WTC11 (cell line): ENCODE results near the gene TKFC. TPM values are rescaled to one million over a fixed set of nuclear protein-coding genes. Genes with fewer than 3 reads are reported as not detected.
A peak's percentile ranks its signal among the peaks of the same experiment; 100 is the strongest.

Source experiments
- ATAC-seq: fragments of 200-7000 bp; cut with Tn5 transposase; 2 replicates; pipeline ENCODE4 v1.10.0; 2021; ENCODE audit warnings: mild to moderate bottlenecking, moderate library complexity
- CTCF ChIA-PET: fragments of 300-600 bp; sonication (Branson Sonifier 250); formaldehyde crosslinking; loops from one replicate; lab custom pipeline; 2021; ENCODE audit warnings: antibody characterized with exemption; lab: Charles Lee
- POLR2A ChIA-PET: fragments of 350-600 bp; sonication (Branson Sonifier 250); formaldehyde crosslinking; loops from one replicate; lab custom pipeline; 2021; ENCODE audit warnings: antibody characterized with exemption; lab: Charles Lee
- DNase-seq: peaks from one replicate; pipeline ENCODE4 v3.0.0; 2021; ENCODE audit warnings: low spot score
- H3K27ac Mint-ChIP-seq: 2 replicates; pipeline ENCODE4 v1.8.0; 2021; ENCODE audit warnings: mixed read lengths
- H3K27me3 Mint-ChIP-seq: 2 replicates; pipeline ENCODE4 v1.8.0; 2021; ENCODE audit warnings: low read depth, mild to moderate bottlenecking, moderate library complexity, mixed read lengths
- H3K36me3 Mint-ChIP-seq: 2 replicates; pipeline ENCODE4 v1.8.0; 2021; ENCODE audit warnings: mixed read lengths
- H3K4me1 Mint-ChIP-seq: 2 replicates; pipeline ENCODE4 v1.8.0; 2022; ENCODE audit warnings: mixed read lengths
- H3K4me3 Mint-ChIP-seq: 2 replicates; pipeline ENCODE4 v1.8.0; 2021; ENCODE audit warnings: mild to moderate bottlenecking, moderate library complexity, mixed read lengths
- H3K9me3 Mint-ChIP-seq: 2 replicates; pipeline ENCODE4 v1.8.0; 2021; ENCODE audit warnings: mixed read lengths
- ATF1 ChIP-seq: sonication (generic); formaldehyde crosslinking; IDR thresholded peaks from 2 replicates; pipeline ENCODE4 v1.8.1; 2023; ENCODE audit warnings: mild to moderate bottlenecking, moderate library complexity, missing genetic modification reagents
- ESRRA ChIP-seq: sonication (generic); formaldehyde crosslinking; IDR thresholded peaks from 2 replicates; pipeline ENCODE4 v1.8.1; 2022; ENCODE audit warnings: mild to moderate bottlenecking, missing genetic modification reagents, borderline replicate concordance
- FOXJ3 ChIP-seq: sonication (generic); formaldehyde crosslinking; IDR thresholded peaks from 2 replicates; pipeline ENCODE4 v1.9.0; 2021; ENCODE audit warnings: missing genetic modification reagents, mild to moderate bottlenecking, borderline replicate concordance
- FOXP1 ChIP-seq: sonication (generic); formaldehyde crosslinking; IDR thresholded peaks from 2 replicates; pipeline ENCODE4 v1.8.0; 2022; ENCODE audit warnings: missing genetic modification reagents, mild to moderate bottlenecking, moderate library complexity, borderline replicate concordance
- GTF2I ChIP-seq: fragments of 250-450 bp; sonication (Bioruptor Pico); conservative IDR thresholded peaks from 2 replicates; pipeline ENCODE4 v1.4.0; 2021; ENCODE audit warnings: mild to moderate bottlenecking
- HMGA2 ChIP-seq: fragments of 250-450 bp; sonication (Bioruptor Pico); IDR thresholded peaks from 2 replicates; pipeline ENCODE4 v1.4.0; 2021; ENCODE audit warnings: mild to moderate bottlenecking, moderate library complexity
- KAT7 ChIP-seq: sonication (generic); formaldehyde crosslinking; IDR thresholded peaks from 2 replicates; pipeline ENCODE4 v1.8.1; 2023; ENCODE audit warnings: missing genetic modification reagents, mild to moderate bottlenecking, borderline replicate concordance
- MXD4 ChIP-seq: fragments of 250-450 bp; sonication (Bioruptor Pico); IDR thresholded peaks from 2 replicates; pipeline ENCODE4 v1.8.0; 2021; ENCODE audit warnings: mild to moderate bottlenecking, moderate library complexity, borderline replicate concordance
- NFATC4 ChIP-seq: fragments of 250-450 bp; sonication (Bioruptor Pico); IDR thresholded peaks from 2 replicates; pipeline ENCODE4 v1.9.0; 2021; ENCODE audit warnings: mild to moderate bottlenecking
- PRRX2 ChIP-seq: fragments of 250-450 bp; sonication (Bioruptor Pico); IDR thresholded peaks from 2 replicates; pipeline ENCODE4 v1.8.0; 2021; ENCODE audit warnings: mild to moderate bottlenecking
- SOX15 ChIP-seq: fragments of 250-450 bp; sonication (Bioruptor Pico); IDR thresholded peaks from 2 replicates; pipeline ENCODE4 v1.9.0; 2021; ENCODE audit warnings: mild to moderate bottlenecking
- SP1 ChIP-seq: sonication (generic); formaldehyde crosslinking; conservative IDR thresholded peaks from 2 replicates; pipeline ENCODE4 v1.8.1; 2022; ENCODE audit warnings: missing genetic modification reagents
- TEAD1 ChIP-seq: sonication (generic); formaldehyde crosslinking; IDR thresholded peaks from 2 replicates; pipeline ENCODE4 v1.8.0; 2022; ENCODE audit warnings: mild to moderate bottlenecking, missing genetic modification reagents
- ZBTB21 ChIP-seq: sonication (generic); formaldehyde crosslinking; IDR thresholded peaks from 2 replicates; pipeline ENCODE4 v1.8.1; 2023; ENCODE audit warnings: mild to moderate bottlenecking, missing genetic modification reagents, borderline replicate concordance
- total RNA-seq: library from RNA; stranded (reverse); gene quantifications from 3 replicates; pipeline ENCODE4 v1.2.3, GENCODE V29; 2021
- TF ChIP-seq, protein P1 (sequence below): sonication (generic); formaldehyde crosslinking; IDR thresholded peaks from 2 replicates; pipeline ENCODE4 v1.8.1; 2023; ENCODE audit warnings: mild to moderate bottlenecking, missing genetic modification reagents
- TF ChIP-seq, protein P2 (sequence below): sonication (generic); formaldehyde crosslinking; IDR thresholded peaks from 2 replicates; pipeline ENCODE4 v1.8.1; 2022; ENCODE audit warnings: low read depth, missing genetic modification reagents, borderline replicate concordance
- TF ChIP-seq, protein P3 (sequence below): sonication (generic); formaldehyde crosslinking; IDR thresholded peaks from 2 replicates; pipeline ENCODE4 v1.8.1; 2023; ENCODE audit warnings: mild to moderate bottlenecking, missing genetic modification reagents, borderline replicate concordance
- TF ChIP-seq, protein P4 (sequence below): sonication (generic); formaldehyde crosslinking; IDR thresholded peaks from 2 replicates; pipeline ENCODE4 v1.8.1; 2023; ENCODE audit warnings: mild to moderate bottlenecking, missing genetic modification reagents
- TF ChIP-seq, protein P5 (sequence below): sonication (generic); formaldehyde crosslinking; IDR thresholded peaks from 2 replicates; pipeline ENCODE4 v1.8.1; 2022; ENCODE audit warnings: mild to moderate bottlenecking, moderate library complexity, missing genetic modification reagents
- TF ChIP-seq, protein P6 (sequence below): sonication (generic); formaldehyde crosslinking; IDR thresholded peaks from 2 replicates; pipeline ENCODE4 v1.8.1; 2022; ENCODE audit warnings: mild to moderate bottlenecking, missing genetic modification reagents, moderate library complexity, borderline replicate concordance
- TF ChIP-seq, protein P7 (sequence below): fragments of 250-450 bp; sonication (Bioruptor Pico); conservative IDR thresholded peaks from 2 replicates; pipeline ENCODE4 v1.9.0; 2021; ENCODE audit warnings: mild to moderate bottlenecking

TKFC gene
- total RNA-seq, 1 experiment from 2014 or later: 86.8 TPM

DNA sequence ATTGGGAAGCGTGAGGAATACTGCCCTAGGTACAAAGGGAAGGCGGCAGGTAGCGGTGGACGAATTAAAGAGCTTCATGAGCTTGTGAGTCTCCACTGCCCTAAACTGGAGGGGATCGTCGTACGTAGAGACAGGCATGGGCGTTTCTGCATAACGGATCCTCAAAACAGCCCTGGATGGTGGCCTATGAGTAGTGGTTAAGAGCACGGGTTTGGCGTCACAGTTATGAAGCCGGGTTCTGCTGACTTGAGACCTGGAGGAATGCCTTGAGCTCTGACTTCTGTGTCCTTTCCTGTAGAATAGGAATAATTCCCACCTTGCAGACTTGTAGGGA, 29.5 kb downstream of the TKFC start (continued):
- TF ChIP-seq KAT7 (CRISPR knock-in tag) (no peak), FOXJ3 (CRISPR knock-in tag) (no peak), TEAD1 (CRISPR knock-in tag) (no peak)
- TF ChIP-seq, protein P1, sequence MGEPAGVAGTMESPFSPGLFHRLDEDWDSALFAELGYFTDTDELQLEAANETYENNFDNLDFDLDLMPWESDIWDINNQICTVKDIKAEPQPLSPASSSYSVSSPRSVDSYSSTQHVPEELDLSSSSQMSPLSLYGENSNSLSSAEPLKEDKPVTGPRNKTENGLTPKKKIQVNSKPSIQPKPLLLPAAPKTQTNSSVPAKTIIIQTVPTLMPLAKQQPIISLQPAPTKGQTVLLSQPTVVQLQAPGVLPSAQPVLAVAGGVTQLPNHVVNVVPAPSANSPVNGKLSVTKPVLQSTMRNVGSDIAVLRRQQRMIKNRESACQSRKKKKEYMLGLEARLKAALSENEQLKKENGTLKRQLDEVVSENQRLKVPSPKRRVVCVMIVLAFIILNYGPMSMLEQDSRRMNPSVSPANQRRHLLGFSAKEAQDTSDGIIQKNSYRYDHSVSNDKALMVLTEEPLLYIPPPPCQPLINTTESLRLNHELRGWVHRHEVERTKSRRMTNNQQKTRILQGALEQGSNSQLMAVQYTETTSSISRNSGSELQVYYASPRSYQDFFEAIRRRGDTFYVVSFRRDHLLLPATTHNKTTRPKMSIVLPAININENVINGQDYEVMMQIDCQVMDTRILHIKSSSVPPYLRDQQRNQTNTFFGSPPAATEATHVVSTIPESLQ (CRISPR knock-in tag): no peak

DNA sequence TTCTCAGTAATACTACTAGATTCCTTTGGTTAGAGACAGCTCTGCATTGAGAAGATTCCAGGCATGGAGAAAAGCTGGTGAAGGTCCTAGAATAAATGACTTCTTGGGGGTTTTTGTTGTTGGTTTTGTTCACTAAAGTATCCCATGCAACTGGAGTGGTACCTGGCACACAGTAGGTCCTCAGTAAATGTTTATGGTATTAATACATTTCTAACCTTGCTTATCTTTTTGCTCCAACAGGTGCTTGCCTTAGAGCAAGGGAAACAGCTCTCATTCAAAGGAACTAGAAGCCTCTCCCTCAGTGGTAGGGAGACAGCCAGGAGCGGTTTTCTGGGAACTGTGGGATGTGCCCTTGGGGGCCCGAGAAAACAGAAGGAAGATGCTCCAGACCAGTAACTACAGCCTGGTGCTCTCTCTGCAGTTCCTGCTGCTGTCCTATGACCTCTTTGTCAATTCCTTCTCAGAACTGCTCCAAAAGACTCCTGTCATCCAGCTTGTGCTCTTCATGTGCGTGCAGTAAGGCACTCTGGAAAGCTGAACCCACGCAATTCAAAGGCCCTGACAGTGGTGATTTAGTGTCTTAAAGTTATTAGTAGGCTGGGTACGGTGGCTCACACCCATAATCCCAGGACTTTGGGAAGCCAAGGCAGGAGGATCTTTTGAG, 31.1 kb downstream of the TKFC start:
- TF ChIP-seq, protein P2, sequence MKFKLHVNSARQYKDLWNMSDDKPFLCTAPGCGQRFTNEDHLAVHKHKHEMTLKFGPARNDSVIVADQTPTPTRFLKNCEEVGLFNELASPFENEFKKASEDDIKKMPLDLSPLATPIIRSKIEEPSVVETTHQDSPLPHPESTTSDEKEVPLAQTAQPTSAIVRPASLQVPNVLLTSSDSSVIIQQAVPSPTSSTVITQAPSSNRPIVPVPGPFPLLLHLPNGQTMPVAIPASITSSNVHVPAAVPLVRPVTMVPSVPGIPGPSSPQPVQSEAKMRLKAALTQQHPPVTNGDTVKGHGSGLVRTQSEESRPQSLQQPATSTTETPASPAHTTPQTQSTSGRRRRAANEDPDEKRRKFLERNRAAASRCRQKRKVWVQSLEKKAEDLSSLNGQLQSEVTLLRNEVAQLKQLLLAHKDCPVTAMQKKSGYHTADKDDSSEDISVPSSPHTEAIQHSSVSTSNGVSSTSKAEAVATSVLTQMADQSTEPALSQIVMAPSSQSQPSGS: no peak
- TF ChIP-seq ZBTB21 (no peak), SP1 (no peak), MXD4 (CRISPR knock-in tag) (no peak), TEAD1 (CRISPR knock-in tag) (no peak), SOX15 (CRISPR knock-in tag) (no peak), ATF1 (CRISPR knock-in tag) (no peak), GTF2I (CRISPR knock-in tag) (no peak), HMGA2 (CRISPR knock-in tag) (no peak)
- TF ChIP-seq, protein P3, sequence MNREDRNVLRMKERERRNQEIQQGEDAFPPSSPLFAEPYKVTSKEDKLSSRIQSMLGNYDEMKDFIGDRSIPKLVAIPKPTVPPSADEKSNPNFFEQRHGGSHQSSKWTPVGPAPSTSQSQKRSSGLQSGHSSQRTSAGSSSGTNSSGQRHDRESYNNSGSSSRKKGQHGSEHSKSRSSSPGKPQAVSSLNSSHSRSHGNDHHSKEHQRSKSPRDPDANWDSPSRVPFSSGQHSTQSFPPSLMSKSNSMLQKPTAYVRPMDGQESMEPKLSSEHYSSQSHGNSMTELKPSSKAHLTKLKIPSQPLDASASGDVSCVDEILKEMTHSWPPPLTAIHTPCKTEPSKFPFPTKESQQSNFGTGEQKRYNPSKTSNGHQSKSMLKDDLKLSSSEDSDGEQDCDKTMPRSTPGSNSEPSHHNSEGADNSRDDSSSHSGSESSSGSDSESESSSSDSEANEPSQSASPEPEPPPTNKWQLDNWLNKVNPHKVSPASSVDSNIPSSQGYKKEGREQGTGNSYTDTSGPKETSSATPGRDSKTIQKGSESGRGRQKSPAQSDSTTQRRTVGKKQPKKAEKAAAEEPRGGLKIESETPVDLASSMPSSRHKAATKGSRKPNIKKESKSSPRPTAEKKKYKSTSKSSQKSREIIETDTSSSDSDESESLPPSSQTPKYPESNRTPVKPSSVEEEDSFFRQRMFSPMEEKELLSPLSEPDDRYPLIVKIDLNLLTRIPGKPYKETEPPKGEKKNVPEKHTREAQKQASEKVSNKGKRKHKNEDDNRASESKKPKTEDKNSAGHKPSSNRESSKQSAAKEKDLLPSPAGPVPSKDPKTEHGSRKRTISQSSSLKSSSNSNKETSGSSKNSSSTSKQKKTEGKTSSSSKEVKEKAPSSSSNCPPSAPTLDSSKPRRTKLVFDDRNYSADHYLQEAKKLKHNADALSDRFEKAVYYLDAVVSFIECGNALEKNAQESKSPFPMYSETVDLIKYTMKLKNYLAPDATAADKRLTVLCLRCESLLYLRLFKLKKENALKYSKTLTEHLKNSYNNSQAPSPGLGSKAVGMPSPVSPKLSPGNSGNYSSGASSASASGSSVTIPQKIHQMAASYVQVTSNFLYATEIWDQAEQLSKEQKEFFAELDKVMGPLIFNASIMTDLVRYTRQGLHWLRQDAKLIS (CRISPR knock-in tag): no peak
- TF ChIP-seq, protein P4, sequence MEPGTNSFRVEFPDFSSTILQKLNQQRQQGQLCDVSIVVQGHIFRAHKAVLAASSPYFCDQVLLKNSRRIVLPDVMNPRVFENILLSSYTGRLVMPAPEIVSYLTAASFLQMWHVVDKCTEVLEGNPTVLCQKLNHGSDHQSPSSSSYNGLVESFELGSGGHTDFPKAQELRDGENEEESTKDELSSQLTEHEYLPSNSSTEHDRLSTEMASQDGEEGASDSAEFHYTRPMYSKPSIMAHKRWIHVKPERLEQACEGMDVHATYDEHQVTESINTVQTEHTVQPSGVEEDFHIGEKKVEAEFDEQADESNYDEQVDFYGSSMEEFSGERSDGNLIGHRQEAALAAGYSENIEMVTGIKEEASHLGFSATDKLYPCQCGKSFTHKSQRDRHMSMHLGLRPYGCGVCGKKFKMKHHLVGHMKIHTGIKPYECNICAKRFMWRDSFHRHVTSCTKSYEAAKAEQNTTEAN (CRISPR knock-in tag): no peak
- ChIA-PET CTCF (interaction anchor here (0.7 to 5.4 kb wide), 6 partner anchors 21 to 82 kb away, joined by 3 to 93 read pairs (median 8); partner anchors contain the start of genes CPSF7, SDHAF2 and TMEM216), POLR2A (no interaction called here)
- H3K36me3 Mint-ChIP-seq: peaks cover 49% of the 10 kb centered on the region
- DNase-seq (no peak), ATAC-seq (no peak)
- H3K9me3 Mint-ChIP-seq: no peaks in the 10 kb centered on the region
- no peaks in the 10 kb centered on the region for H3K27me3 Mint-ChIP-seq
- H3K4me3 Mint-ChIP-seq: peak overlapping the region; percentile 96
- no peak overlapping the region for H3K27ac Mint-ChIP-seq
- peaks cover 22% of the 10 kb centered on the region for H3K4me1 Mint-ChIP-seq

DNA sequence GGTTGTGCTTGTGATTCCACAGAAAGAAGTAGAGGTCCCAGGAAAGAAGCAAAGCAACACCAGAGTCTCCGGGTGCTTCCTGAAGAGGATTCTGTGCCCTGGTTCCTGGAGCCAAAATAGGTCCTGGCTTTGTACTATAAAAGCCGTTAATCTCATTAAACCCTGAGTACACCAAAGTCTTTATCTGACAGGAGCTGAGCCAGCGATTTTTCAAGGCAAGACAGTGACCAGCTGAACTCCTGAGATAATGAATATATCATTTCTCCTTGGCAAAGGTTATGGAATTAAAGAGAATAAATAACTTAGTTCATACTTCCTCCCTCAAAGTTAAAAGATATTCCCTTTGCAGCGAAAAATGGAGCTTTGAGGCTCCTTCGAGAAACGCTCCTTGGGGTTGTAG, 34.4 kb downstream of the TKFC start:
- POLR2A ChIA-PET: no interaction called here
- Mint-ChIP-seq H3K9me3 (peaks cover 9% of the 10 kb centered on the region), H3K4me1 (peaks cover 14% of the 10 kb centered on the region), H3K36me3 (peaks cover 76% of the 10 kb centered on the region), H3K27ac (no peak overlapping the region), H3K27me3 (no peaks in the 10 kb centered on the region), H3K4me3 (no peak overlapping the region)
- DNase-seq (no peak), ATAC-seq (no peak)
- CTCF ChIA-PET: interaction anchor here (2.0 kb wide), 1 partner anchor 31 kb away, joined by 10 read pairs; no protein-coding TSS in a partner anchor
- TF ChIP-seq ATF1 (CRISPR knock-in tag) (no peak), NFATC4 (no peak), ESRRA (CRISPR knock-in tag) (no peak), PRRX2 (CRISPR knock-in tag) (no peak), FOXP1 (CRISPR knock-in tag) (no peak), KAT7 (CRISPR knock-in tag) (no peak)
- TF ChIP-seq, protein P5, sequence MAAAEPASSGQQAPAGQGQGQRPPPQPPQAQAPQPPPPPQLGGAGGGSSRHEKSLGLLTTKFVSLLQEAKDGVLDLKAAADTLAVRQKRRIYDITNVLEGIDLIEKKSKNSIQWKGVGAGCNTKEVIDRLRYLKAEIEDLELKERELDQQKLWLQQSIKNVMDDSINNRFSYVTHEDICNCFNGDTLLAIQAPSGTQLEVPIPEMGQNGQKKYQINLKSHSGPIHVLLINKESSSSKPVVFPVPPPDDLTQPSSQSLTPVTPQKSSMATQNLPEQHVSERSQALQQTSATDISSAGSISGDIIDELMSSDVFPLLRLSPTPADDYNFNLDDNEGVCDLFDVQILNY (CRISPR knock-in tag): no peak
- TF ChIP-seq, protein P6, sequence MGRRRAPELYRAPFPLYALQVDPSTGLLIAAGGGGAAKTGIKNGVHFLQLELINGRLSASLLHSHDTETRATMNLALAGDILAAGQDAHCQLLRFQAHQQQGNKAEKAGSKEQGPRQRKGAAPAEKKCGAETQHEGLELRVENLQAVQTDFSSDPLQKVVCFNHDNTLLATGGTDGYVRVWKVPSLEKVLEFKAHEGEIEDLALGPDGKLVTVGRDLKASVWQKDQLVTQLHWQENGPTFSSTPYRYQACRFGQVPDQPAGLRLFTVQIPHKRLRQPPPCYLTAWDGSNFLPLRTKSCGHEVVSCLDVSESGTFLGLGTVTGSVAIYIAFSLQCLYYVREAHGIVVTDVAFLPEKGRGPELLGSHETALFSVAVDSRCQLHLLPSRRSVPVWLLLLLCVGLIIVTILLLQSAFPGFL (CRISPR knock-in tag): no peak
- TF ChIP-seq, protein P7, sequence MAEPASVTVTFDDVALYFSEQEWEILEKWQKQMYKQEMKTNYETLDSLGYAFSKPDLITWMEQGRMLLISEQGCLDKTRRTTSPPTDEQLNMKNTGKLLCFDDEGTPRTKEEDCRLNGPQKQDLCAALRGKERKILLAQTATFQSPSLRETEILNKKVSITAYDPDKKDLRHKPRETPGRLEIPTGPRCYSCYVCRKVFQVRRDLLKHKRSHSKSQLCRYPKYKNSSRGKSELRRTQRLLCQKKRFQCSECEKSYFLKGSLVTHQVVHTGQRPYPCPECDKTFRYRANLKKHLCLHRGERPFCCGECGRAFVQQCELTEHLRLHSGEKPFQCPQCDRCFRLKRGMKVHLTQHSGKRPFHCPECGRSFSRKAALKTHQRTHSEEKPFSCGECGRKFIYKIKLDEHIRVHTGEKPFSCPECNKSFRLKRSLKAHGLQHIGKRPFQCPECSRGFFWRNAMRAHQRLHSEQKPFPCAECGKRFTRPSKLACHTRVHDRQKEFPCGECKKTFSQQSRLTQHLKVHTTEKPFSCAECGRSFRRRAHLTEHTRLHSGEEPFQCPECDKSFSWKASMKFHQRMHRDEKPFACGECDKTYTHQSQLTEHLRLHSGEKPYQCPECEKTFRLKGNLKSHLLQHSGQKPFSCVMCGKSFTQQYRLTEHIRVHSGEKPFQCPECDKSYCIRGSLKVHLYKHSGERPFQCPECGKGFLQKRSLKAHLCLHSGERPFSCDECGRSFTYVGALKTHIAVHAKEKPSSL: no peak
